LNCaP clone FGC (cell line): ENCODE results near the gene CADM4.

Experiments
- DNase-seq: peaks from one replicate; pipeline ENCODE4 v3.0.0-alpha.2; 2011; ENCODE audit warnings: low read depth
- H3K4me3 ChIP-seq: 2 replicates; pipeline ENCODE4 v1.5.1; 2011; ENCODE audit warnings: mild to moderate bottlenecking, low read depth, low read length, control low read depth
- TF ChIP-seq, protein P1 (sequence below): IDR thresholded peaks from 2 replicates; pipeline ENCODE4 v1.5.1; 2012; ENCODE audit warnings: mild to moderate bottlenecking; ENCODE audit not compliant: control insufficient read depth, insufficient read depth; ENCODE audit errors: extremely low read depth

CADM4 gene

GRCh38 chr19:43673637-43674036, 34.0 kb upstream of the CADM4 start:
- TF ChIP-seq, protein P1, sequence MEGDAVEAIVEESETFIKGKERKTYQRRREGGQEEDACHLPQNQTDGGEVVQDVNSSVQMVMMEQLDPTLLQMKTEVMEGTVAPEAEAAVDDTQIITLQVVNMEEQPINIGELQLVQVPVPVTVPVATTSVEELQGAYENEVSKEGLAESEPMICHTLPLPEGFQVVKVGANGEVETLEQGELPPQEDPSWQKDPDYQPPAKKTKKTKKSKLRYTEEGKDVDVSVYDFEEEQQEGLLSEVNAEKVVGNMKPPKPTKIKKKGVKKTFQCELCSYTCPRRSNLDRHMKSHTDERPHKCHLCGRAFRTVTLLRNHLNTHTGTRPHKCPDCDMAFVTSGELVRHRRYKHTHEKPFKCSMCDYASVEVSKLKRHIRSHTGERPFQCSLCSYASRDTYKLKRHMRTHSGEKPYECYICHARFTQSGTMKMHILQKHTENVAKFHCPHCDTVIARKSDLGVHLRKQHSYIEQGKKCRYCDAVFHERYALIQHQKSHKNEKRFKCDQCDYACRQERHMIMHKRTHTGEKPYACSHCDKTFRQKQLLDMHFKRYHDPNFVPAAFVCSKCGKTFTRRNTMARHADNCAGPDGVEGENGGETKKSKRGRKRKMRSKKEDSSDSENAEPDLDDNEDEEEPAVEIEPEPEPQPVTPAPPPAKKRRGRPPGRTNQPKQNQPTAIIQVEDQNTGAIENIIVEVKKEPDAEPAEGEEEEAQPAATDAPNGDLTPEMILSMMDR: no peak
- no peak for DNase-seq
- no peak overlapping the region for H3K4me3 ChIP-seq

GRCh38 chr19:43672061-43672679, 32.5 kb upstream of the CADM4 start:
- no peak for DNase-seq
- H3K4me3 ChIP-seq: no peak overlapping the region
- TF ChIP-seq, protein P1: no peak

DNA sequence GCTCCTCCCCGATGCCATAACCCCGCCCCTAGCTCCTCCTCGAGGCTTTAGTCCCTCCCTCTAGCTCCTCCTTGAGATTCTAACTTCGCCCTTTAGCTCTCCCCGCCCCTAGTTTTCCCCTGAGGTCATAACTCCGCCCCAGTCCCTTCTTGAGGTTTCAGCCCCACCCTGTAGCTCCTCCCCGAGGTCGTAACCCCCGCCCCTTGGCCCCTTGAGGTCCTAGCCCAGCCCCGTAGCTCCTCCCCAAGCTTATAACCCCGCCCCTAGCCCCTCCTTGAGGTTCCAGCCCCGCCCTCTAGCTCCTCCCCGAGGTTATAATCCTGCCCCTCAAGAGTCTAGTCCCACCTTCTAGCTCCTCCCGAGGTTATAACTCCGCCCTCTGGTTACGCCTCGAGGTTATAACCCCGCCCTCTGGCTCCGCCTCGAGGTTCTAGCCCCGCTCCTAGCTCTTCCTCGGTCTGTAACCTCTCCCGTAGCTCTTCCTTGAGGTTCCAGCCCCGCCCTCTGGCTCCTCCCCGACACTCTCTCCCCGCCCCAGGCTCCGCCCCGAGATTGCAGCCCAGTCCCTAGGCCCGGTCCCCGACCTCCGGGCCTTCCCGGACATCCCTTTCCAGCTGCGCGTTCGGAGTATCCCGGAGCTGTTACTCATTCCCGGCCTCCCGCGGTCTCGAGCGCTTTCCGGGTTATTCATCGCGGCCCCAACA, 28.9 kb upstream of the CADM4 start:
- TF ChIP-seq, protein P1: no peak
- H3K4me3 ChIP-seq: peak overlapping the region; percentile 54
- peak; percentile 90 for DNase-seq

DNA sequence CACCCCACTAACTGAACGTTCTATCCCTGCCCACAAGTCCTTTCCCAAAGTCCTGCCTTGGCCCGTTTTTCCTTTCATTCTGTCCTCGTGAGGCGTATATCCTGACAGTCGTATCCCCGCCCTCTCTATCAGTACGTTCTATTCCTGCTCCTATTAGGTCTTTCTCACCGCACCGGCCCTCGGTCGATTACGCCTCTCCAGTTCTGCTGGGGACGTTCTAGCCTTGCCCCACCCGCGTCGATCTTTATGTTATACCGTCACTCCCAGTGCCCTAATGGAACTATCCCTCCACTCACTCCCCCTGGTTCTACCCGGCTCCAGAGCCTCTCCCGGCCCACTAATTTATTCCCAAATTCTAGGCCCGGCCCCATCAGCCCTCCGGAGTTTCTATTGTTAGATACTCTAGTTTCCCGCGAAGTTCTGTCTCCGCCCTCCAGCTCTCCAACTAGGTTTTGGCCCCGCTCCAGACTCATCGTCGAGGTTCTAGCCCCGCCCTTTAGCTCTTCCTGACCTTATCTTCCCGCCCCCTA, 28.3 kb upstream of the CADM4 start:
- no peak for DNase-seq
- TF ChIP-seq, protein P1: no peak
- H3K4me3 ChIP-seq: peak overlapping the region; percentile 30

GRCh38 chr19:43667126-43667875, 27.7 kb upstream of the CADM4 start:
- no peak for DNase-seq
- H3K4me3 ChIP-seq: peak overlapping the region; percentile 30; the same call in 1 of the 2 replicates
- TF ChIP-seq, protein P1: no peak

- DNase-seq: no peak
- TF ChIP-seq, protein P1: no peak
- no peak overlapping the region for H3K4me3 ChIP-seq
Observed at GRCh38 chr19:43664018-43664417, 24.4 kb upstream of the CADM4 start.
